Measurements from ENCODE around the gene BSN. TPM values are rescaled to one million over a fixed set of nuclear protein-coding genes. Genes with fewer than 3 reads are reported as not detected.

BSN gene
- total RNA-seq, 2 donors from 2014 or later = 1.3 to 6.6 TPM

GRCh38 chr3:49657208-49657915 is 103.1 kb downstream of the BSN start:
- Histone ChIP-seq H3K27me3 (no peaks in the 10 kb centered on the region), H3K36me3 (replicated peaks in 1 of 2; ENCODE audit: insufficient read depth in 1 of 2, low read depth in 2 of 2) (no peaks in the 10 kb centered on the region), H3K9me3 (no peaks in the 10 kb centered on the region), H3K27ac (no peak overlapping the region), H3K4me3 (no peak overlapping the region), H3K4me1 (peaks cover 8% of the 10 kb centered on the region)
- no peak for ATAC-seq
- no peak for DNase-seq
- intact Hi-C loops (cut with DNase I) = no loop called here
- no peak for TF ChIP-seq CTCF (IDR thresholded peaks at IDR 0.05)
- no peak for TF ChIP-seq POLR2A (IDR thresholded peaks at IDR 0.05)
- WGBS, 2 donors = 91 to 94% methylated on average over 25 to 35 of the region's 36 CpGs

- Histone ChIP-seq H3K4me1 (peaks cover 8% of the 10 kb centered on the region), H3K9me3 (no peaks in the 10 kb centered on the region), H3K36me3 (replicated peaks in 1 of 2; ENCODE audit: insufficient read depth in 1 of 2, low read depth in 2 of 2) (no peaks in the 10 kb centered on the region), H3K27ac (no peak overlapping the region), H3K27me3 (no peaks in the 10 kb centered on the region), H3K4me3 (no peak overlapping the region)
- TF ChIP-seq CTCF (IDR thresholded peaks at IDR 0.05) (no peak), POLR2A (IDR thresholded peaks at IDR 0.05) (no peak)
- intact Hi-C loops (cut with DNase I) = no loop called here
- no peak for DNase-seq
- WGBS, 2 donors = 60 to 64% methylated on average over 2 of the region's 2 CpGs
- ATAC-seq = no peak
Measured at GRCh38 chr3:49658711-49659110, 104.4 kb downstream of the BSN start.

GRCh38 chr3:49659756-49660155 is 105.5 kb downstream of the BSN start:
- 69 to 72% methylated on average over 4 of the region's 4 CpGs for WGBS, 2 donors
- Histone ChIP-seq H3K27ac (no peak overlapping the region), H3K27me3 (no peaks in the 10 kb centered on the region), H3K4me1 (peaks cover 8% of the 10 kb centered on the region), H3K9me3 (no peaks in the 10 kb centered on the region), H3K36me3 (replicated peaks in 1 of 2; ENCODE audit: insufficient read depth in 1 of 2, low read depth in 2 of 2) (no peaks in the 10 kb centered on the region), H3K4me3 (no peak overlapping the region)
- ATAC-seq (no peak), DNase-seq (no peak)
- intact Hi-C loops (cut with DNase I) = no loop called here
- TF ChIP-seq POLR2A (IDR thresholded peaks at IDR 0.05) = no peak
- TF ChIP-seq CTCF (IDR thresholded peaks at IDR 0.05) = no peak

- H3K9me3 ChIP-seq = no peaks in the 10 kb centered on the region
- TF ChIP-seq POLR2A (IDR thresholded peaks at IDR 0.05) (no peak), CTCF (IDR thresholded peaks at IDR 0.05) (no peak)
- H3K27ac ChIP-seq = no peak overlapping the region
- no peak overlapping the region for H3K4me3 ChIP-seq
- no peaks in the 10 kb centered on the region for H3K27me3 ChIP-seq
- ATAC-seq (peak; percentile 51), DNase-seq (peak in 2 of 4 donors; percentile 54 to 72)
- peaks cover 18% of the 10 kb centered on the region for H3K4me1 ChIP-seq
- WGBS, 2 donors = 63 to 100% methylated on average over 3 to 12 of the region's 14 CpGs
- intact Hi-C loops (cut with DNase I) = no loop called here
- H3K36me3 ChIP-seq (replicated peaks in 1 of 2; ENCODE audit: insufficient read depth in 1 of 2, low read depth in 2 of 2) = no peaks in the 10 kb centered on the region
Measured at GRCh38 chr3:49661281-49661680, 107.0 kb downstream of the BSN start.

- ATAC-seq = no peak
- no peaks in the 10 kb centered on the region for H3K27me3 ChIP-seq
- TF ChIP-seq POLR2A (IDR thresholded peaks at IDR 0.05) (no peak), CTCF (IDR thresholded peaks at IDR 0.05) (no peak)
- DNase-seq = no peak
- no peaks in the 10 kb centered on the region for H3K9me3 ChIP-seq
- no peak overlapping the region for H3K4me3 ChIP-seq
- H3K36me3 ChIP-seq (replicated peaks in 1 of 2; ENCODE audit: insufficient read depth in 1 of 2, low read depth in 2 of 2) = no peaks in the 10 kb centered on the region
- intact Hi-C loops (cut with DNase I) = no loop called here
- H3K27ac ChIP-seq = no peak overlapping the region
- WGBS, 2 donors = 81 to 87% methylated on average over 18 to 22 of the region's 22 CpGs
- peaks cover 18% of the 10 kb centered on the region for H3K4me1 ChIP-seq
Measured at GRCh38 chr3:49662021-49662420, 107.7 kb downstream of the BSN start.

All from body of pancreas (tissue), 4 donors.